Upper lobe of left lung (tissue), 6 donors: ENCODE results near the gene FKBP9. TPM values are rescaled to one million over a fixed set of nuclear protein-coding genes. Genes with fewer than 3 reads are reported as not detected.

ENCODE experiments used
- ATAC-seq, 2 donors: fragments of 200-7000 bp; cut with Tn5 transposase; one replicate each; pipeline ENCODE4 v1.9.1; 2022; ENCODE audit warnings: mild to moderate bottlenecking in 2 of 2, moderate library complexity in 2 of 2; ENCODE audit not compliant: low FRiP score in 2 of 2
- DNase-seq, 2 donors: peaks; one replicate each; pipeline ENCODE4 v3.0.0-alpha.2; 2019 to 2020
- H3K27ac ChIP-seq, 4 donors: fragments of 200-600 bp; sonication (generic); one replicate each; pipeline ENCODE4 v1.5.1; 2016 to 2019
- H3K27me3 ChIP-seq, 4 donors: fragments of 200-600 bp; sonication (generic); one replicate each; pipeline ENCODE4 v1.5.1; 2017 to 2019
- H3K36me3 ChIP-seq, 4 donors: fragments of 200-600 bp; sonication (generic); one replicate each; pipeline ENCODE4 v1.5.1; 2016 to 2019
- H3K4me1 ChIP-seq, 4 donors: fragments of 200-600 bp; sonication (generic); one replicate each; pipeline ENCODE4 v1.5.1; 2018 to 2019
- H3K4me3 ChIP-seq, 4 donors: fragments of 200-600 bp; sonication (generic); one replicate each; pipeline ENCODE4 v1.5.1; 2017 to 2019; ENCODE audit warnings: mild to moderate bottlenecking in 2 of 4, moderate library complexity in 1 of 4
- H3K9me3 ChIP-seq, 4 donors: fragments of 200-600 bp; sonication (generic); one replicate each; pipeline ENCODE4 v1.5.1; 2018 to 2019
- CTCF ChIP-seq, 6 experiments: fragments of 450-650 bp in 4 of 6; fragments of 200-600 bp in 2 of 6; sonication (generic) in 2 of 6; IDR thresholded peaks; one replicate each; pipeline ENCODE4 v1.5.1; 2016 to 2019; ENCODE audit warnings: antibody characterized with exemption in 6 of 6
- EP300 ChIP-seq, 4 donors: sonication (generic); formaldehyde crosslinking; IDR thresholded peaks; one replicate each; pipeline ENCODE4 v1.5.1; 2017; ENCODE audit warnings: antibody characterized with exemption in 4 of 4, control low read depth in 2 of 4
- POLR2A ChIP-seq, 4 donors: fragments of 450-650 bp; IDR thresholded peaks; one replicate each; pipeline ENCODE4 v1.5.1; 2016 to 2017; ENCODE audit warnings: antibody characterized with exemption in 4 of 4, mild to moderate bottlenecking in 2 of 4
- POLR2AphosphoS5 ChIP-seq, 2 donors: sonication (generic); formaldehyde crosslinking; IDR thresholded peaks; one replicate each; pipeline ENCODE4 v1.5.1; 2017; ENCODE audit warnings: antibody characterized with exemption in 2 of 2
- WGBS, 2 donors: methylation state at CpG; one replicate each; pipeline ENCODE4 v1.1.5; 2017 to 2018; 5-methylcytosine and 5-hydroxymethylcytosine counted together
- total RNA-seq, 6 donors: library from RNA; depleted of rRNA in 4 of 6; stranded (reverse); fragments of >200 nt in 4 of 6; gene quantifications; one replicate each; pipeline versions ENCODE4 v1.1.0 to v1.2.1, GENCODE V29; 2016 to 2021
- donor health status: DM: no; HTN: no; CAD: no; lungs with moderate emphysema.
- donor health status: DM: no; HTN: yes; CAD: no; lungs with severe emphysema.

The FKBP9 gene
- total RNA-seq, 6 donors from 2014 or later = 117 to 262 (median 136) TPM

- Histone ChIP-seq H3K9me3 (no peaks in the 10 kb centered on the region), H3K4me3 (no peak overlapping the region), H3K4me1 (peaks cover 26 to 46% (median 34%) of the 10 kb centered on the region in 4 donors), H3K27ac (peak overlapping the region; percentile 1 to 65 (median 28)), H3K27me3 (no peaks in the 10 kb centered on the region), H3K36me3 (no peaks in the 10 kb centered on the region)
- DNase-seq (no peak), ATAC-seq (peak; percentile 47 to 49)
- TF ChIP-seq POLR2A (IDR thresholded peaks at IDR 0.05) (no peak), POLR2AphosphoS5 (IDR thresholded peaks at IDR 0.05) (no peak), CTCF (IDR thresholded peaks at IDR 0.05) (peak in 2 of 6 experiments; percentile 29 to 37)
- whole genome bisulfite sequencing, 2 donors = 56 to 65% methylated on average over 3 of the region's 3 CpGs
Observed at GRCh38 chr7:33044401-33044718, 87.1 kb downstream of the FKBP9 start.

GRCh38 chr7:33044986-33045385 lies 87.7 kb downstream of the FKBP9 start:
- TF ChIP-seq POLR2AphosphoS5 (IDR thresholded peaks at IDR 0.05) (no peak), CTCF (IDR thresholded peaks at IDR 0.05) (no peak), EP300 (IDR thresholded peaks at IDR 0.05) (no peak), POLR2A (IDR thresholded peaks at IDR 0.05) (no peak)
- H3K27ac ChIP-seq = no peak overlapping the region

GRCh38 chr7:33048257-33048656 lies 91.0 kb downstream of the FKBP9 start:
- Histone ChIP-seq H3K4me3 (no peak overlapping the region), H3K36me3 (no peaks in the 10 kb centered on the region), H3K4me1 (peaks cover 28 to 47% (median 30%) of the 10 kb centered on the region in 4 donors), H3K27ac (no peak overlapping the region), H3K27me3 (no peaks in the 10 kb centered on the region), H3K9me3 (no peaks in the 10 kb centered on the region)
- 94 to 99% methylated on average over 3 of the region's 3 CpGs for WGBS, 2 donors
- TF ChIP-seq POLR2AphosphoS5 (IDR thresholded peaks at IDR 0.05) = no peak
- TF ChIP-seq EP300 (IDR thresholded peaks at IDR 0.05) = no peak
- TF ChIP-seq POLR2A (IDR thresholded peaks at IDR 0.05) = no peak
- TF ChIP-seq CTCF (IDR thresholded peaks at IDR 0.05) = no peak
- no peak for ATAC-seq
- DNase-seq = no peak

More at GRCh38 chr7:33044986-33045385, 87.7 kb downstream of the FKBP9 start:
- WGBS, 2 donors = 26 to 71% methylated on average over 2 of the region's 2 CpGs
- DNase-seq (no peak), ATAC-seq (no peak)
- Histone ChIP-seq H3K4me3 (no peak overlapping the region), H3K36me3 (no peaks in the 10 kb centered on the region), H3K4me1 (peaks cover 27 to 52% (median 33%) of the 10 kb centered on the region in 4 donors), H3K27me3 (no peaks in the 10 kb centered on the region), H3K9me3 (no peaks in the 10 kb centered on the region)

- no peak for TF ChIP-seq POLR2A (IDR thresholded peaks at IDR 0.05)
- no peak for TF ChIP-seq EP300 (IDR thresholded peaks at IDR 0.05)
- ATAC-seq = no peak
- Histone ChIP-seq H3K27me3 (no peaks in the 10 kb centered on the region), H3K27ac (no peak overlapping the region), H3K9me3 (no peaks in the 10 kb centered on the region), H3K4me1 (peaks cover 25 to 43% (median 27%) of the 10 kb centered on the region in 4 donors), H3K4me3 (no peak overlapping the region), H3K36me3 (no peaks in the 10 kb centered on the region)
- no peak for DNase-seq
- 91 to 98% methylated on average over 1 of the region's 1 CpG for WGBS, 2 donors
Observed at GRCh38 chr7:33048704-33049103, 91.5 kb downstream of the FKBP9 start.

GRCh38 chr7:33050535-33051318 lies 93.5 kb downstream of the FKBP9 start:
- no peaks in the 10 kb centered on the region for H3K27me3 ChIP-seq
- no peak for TF ChIP-seq EP300 (IDR thresholded peaks at IDR 0.05)
- no peak for TF ChIP-seq POLR2AphosphoS5 (IDR thresholded peaks at IDR 0.05)
- no peak for TF ChIP-seq POLR2A (IDR thresholded peaks at IDR 0.05)
- peak; percentile 30 to 74 (median 54) for TF ChIP-seq CTCF (IDR thresholded peaks at IDR 0.05)
- no peaks in the 10 kb centered on the region for H3K9me3 ChIP-seq
- WGBS, 2 donors = 0 to 17% methylated on average over 1 of the region's 1 CpG
- H3K27ac ChIP-seq = peak overlapping the region; percentile 65 to 82 (median 74)
- peaks cover 12 to 30% (median 24%) of the 10 kb centered on the region in 4 donors for H3K4me1 ChIP-seq
- H3K36me3 ChIP-seq = no peaks in the 10 kb centered on the region
- ATAC-seq = peak in 1 of 2 donors; percentile 68
- peak overlapping the region in 2 of 4 donors; percentile 19 to 23 for H3K4me3 ChIP-seq
- DNase-seq = no peak
